IgD-negative memory B cell (primary cell): ENCODE results near the gene UGT1A7. TPM values are rescaled to one million over a fixed set of nuclear protein-coding genes. Genes with fewer than 3 reads are reported as not detected.

Experiments used
- H3K27ac Mint-ChIP-seq, 3 donors: one replicate each; pipeline ENCODE4 v1.8.0; 2020 to 2022; ENCODE audit warnings: mild to moderate bottlenecking in 3 of 3, mixed read lengths in 3 of 3, moderate library complexity in 1 of 3
- H3K27me3 Mint-ChIP-seq: one replicate; pipeline ENCODE4 v1.8.0; 2021; ENCODE audit warnings: mixed read lengths
- H3K36me3 Mint-ChIP-seq: one replicate; pipeline ENCODE4 v1.8.0; 2020; ENCODE audit warnings: mild to moderate bottlenecking, mixed read lengths
- H3K4me1 Mint-ChIP-seq, 3 donors: one replicate each; pipeline ENCODE4 v1.8.0; 2020 to 2022; ENCODE audit warnings: mixed read lengths in 3 of 3, mild to moderate bottlenecking in 1 of 3
- H3K4me3 Mint-ChIP-seq, 4 donors: one replicate each; pipeline ENCODE4 v1.8.0; 2020 to 2022; ENCODE audit warnings: mild to moderate bottlenecking in 4 of 4, mixed read lengths in 4 of 4, moderate library complexity in 3 of 4
- H3K9me3 Mint-ChIP-seq, 3 donors: one replicate each; pipeline ENCODE4 v1.8.0; 2020 to 2021; ENCODE audit warnings: mixed read lengths in 3 of 3, mild to moderate bottlenecking in 1 of 3
- polyA plus RNA-seq: library from polyadenylated mRNA; unstranded; fragments of 300-500 nt; fragmentation: Illumina TruSeq; gene quantifications from one replicate; pipeline ENCODE4 v1.2.3, GENCODE V29; 2021

UGT1A7 gene
- polyA plus RNA-seq, 1 donor from 2014 or later, result not detected

DNA sequence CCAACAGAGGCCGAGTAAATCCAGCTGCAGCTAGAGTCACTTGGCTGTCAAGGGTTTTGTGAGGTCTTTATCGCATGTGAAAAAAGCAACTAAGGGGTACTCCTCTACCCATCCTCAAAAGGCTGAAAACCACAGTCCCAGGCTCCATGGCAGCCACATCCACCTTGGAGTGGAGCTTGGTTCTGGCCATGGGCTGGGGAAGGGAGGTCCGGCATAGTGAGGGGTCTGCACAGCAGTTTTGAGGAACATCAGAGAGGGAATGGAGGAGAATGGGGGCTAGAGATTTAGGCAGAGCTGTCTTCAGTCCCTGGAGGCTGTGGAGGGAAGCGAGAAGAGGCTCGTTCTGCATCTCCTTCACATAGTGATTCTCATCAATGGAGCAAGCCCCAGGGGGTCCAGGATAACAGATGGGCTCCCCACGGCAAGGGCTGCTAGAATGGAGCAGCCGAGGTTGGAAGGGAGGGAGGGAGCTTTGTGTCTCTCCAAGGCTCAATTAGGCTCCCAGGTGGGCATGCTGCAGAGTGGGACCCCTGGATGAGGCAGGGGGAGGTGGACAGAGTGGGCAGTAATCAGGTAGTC is 117.5 kb downstream of the UGT1A7 start:
- Mint-ChIP-seq H3K27ac (no peak overlapping the region), H3K36me3 (no peaks in the 10 kb centered on the region), H3K4me3 (no peak overlapping the region), H3K4me1 (no peaks in the 10 kb centered on the region), H3K27me3 (peaks cover 7% of the 10 kb centered on the region), H3K9me3 (no peaks in the 10 kb centered on the region)

DNA sequence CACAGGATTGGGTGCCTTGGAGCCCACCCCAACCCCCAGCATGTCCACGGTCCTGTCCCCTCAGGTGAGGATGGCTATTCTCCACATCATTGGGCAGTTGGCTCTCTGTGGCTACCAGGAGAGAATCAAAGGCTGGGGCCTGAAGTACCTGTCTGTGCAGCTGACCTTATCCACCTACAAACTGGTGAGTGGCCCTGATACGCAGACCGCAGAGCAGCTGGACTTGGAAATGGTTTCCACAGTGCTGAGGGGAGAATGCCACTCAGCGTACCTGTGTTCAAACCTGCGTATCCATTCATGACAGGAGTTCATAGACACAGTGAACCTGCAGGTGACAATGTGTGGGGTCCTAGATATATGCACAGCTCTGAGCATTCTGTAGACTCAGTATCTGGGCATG is 118.0 kb downstream of the UGT1A7 start:
- Mint-ChIP-seq H3K9me3 (no peaks in the 10 kb centered on the region), H3K27me3 (peaks cover 10% of the 10 kb centered on the region), H3K27ac (no peak overlapping the region), H3K4me1 (no peaks in the 10 kb centered on the region), H3K4me3 (no peak overlapping the region), H3K36me3 (no peaks in the 10 kb centered on the region)

DNA sequence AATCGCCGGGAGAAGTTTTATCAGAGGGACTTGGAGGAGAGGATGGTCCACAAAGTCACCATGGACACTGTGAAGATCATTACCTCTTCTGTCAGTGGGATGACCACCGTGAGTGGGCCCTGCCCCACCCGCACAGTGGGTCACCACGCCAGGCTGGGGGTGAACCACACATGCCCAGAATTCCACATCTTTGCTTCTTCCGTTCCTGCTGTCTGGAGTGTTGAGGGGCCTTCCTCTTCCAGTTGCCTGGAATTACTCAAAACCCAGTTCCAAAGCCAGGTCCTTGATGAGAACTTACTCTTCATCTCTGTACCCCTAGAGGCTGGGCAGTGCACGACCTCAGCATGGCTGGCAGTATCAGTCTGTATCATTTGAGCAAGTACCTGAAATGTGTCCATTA is 118.5 kb downstream of the UGT1A7 start:
- Mint-ChIP-seq H3K9me3 (no peaks in the 10 kb centered on the region), H3K4me1 (no peaks in the 10 kb centered on the region), H3K27me3 (peaks cover 11% of the 10 kb centered on the region), H3K27ac (no peak overlapping the region), H3K4me3 (no peak overlapping the region), H3K36me3 (no peaks in the 10 kb centered on the region)

DNA sequence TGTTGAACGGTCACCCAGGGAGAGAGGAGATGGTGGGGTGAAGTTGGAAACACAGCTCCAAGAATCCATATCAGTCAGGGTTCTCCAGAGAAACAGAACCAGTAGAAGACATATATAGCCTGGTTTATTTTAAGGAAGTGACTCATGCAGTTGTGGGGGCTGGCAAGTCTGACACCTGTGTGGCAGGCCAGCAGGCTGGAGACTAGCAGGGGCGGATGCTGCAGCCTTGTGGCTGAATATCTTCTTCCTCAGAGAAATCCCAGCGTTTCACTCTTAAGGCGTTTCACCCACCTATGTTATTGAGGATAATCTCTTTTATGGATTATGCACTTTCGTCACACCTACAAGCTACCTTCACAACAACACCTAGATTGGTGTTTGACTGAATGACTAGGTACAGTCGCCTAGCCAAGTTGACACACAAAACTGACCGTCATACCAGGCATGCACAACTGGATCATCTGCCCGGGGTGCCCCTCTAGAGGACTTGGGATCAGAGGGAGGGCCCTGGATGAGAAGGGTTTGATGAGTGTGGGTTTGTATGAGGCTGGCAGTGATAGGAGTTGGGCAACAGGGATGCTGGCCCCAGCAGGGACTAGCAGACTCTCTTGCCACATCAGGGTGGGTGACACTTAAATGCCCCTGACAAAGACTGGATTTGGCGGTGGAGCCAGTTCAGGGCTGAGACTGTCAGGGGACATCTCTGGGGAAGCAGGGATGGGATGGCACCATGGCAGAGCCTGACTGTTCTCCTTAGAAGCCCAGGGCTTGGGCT is 119.8 kb downstream of the UGT1A7 start:
- H3K36me3 Mint-ChIP-seq, result no peaks in the 10 kb centered on the region
- no peak overlapping the region for H3K4me3 Mint-ChIP-seq
- no peaks in the 10 kb centered on the region for H3K9me3 Mint-ChIP-seq
- H3K27me3 Mint-ChIP-seq, result peaks cover 11% of the 10 kb centered on the region
- no peaks in the 10 kb centered on the region for H3K4me1 Mint-ChIP-seq
- H3K27ac Mint-ChIP-seq, result no peak overlapping the region

DNA sequence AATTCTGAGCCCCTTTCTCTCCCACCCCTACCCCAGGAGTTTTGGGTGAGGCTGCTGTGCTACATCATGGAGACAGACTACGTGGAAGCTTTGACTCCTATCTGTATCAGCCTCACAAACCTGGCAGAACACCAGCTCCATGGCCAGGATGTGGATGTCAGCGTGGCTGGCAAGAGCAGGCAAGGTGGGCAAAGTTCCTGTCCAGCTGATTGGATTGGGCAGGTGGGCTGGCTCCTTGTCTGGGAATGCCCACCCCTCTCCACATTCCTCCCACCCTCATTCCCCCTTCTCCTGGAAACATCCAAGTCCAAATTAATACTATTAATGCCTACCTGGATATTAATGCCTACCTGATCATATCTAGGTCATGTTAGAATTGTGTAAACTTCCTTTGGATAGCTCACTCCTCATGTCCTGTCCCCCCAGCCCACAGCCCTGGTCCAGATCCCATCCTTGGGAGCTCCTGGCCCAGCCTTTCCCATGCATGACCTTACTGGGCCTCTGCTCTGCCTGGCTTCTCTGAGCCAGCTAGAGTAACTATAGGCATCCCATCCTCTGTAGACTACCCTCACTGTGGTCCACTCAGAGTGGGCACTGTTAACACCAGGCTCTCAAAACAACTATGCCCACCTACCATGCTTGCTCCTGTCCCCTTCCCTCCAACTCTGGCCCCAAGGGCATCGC is 120.6 kb downstream of the UGT1A7 start:
- Mint-ChIP-seq H3K27me3 (peaks cover 11% of the 10 kb centered on the region), H3K36me3 (no peaks in the 10 kb centered on the region), H3K9me3 (no peaks in the 10 kb centered on the region), H3K4me3 (no peak overlapping the region), H3K27ac (peak overlapping the region in 1 of 3 donors; percentile 20), H3K4me1 (no peaks in the 10 kb centered on the region)

DNA sequence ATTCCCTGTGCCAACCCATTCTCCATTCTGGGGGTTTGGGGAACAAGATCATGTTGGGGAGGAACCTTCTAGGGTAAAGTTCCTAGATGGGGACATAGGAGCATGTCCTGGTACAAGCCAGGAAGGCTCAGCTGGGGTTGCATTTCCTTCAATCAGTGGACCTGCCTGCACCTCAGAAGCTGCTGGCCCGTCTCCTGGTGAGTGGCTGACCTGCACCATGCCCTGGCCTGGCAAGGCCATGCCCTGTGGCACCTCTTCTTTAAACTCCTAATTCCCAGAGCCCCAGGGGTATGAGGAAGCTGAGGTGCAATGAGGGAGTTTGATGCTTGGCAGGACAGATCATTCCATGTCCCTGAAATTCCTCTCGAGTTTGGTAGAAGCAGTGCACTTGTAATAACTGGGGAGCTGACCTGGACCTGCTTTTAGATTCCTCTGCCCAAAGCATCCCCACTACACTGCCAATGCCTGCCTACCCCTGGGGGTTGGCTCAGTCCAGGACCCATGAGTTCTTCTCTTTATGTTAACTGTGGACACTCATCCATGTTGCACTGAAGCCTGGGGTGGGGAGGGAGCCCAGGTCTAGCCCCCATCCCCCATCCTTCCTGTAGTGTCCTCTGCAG is 121.7 kb downstream of the UGT1A7 start:
- no peak overlapping the region for H3K4me3 Mint-ChIP-seq
- no peaks in the 10 kb centered on the region for H3K4me1 Mint-ChIP-seq
- H3K27ac Mint-ChIP-seq, result no peak overlapping the region
- no peaks in the 10 kb centered on the region for H3K36me3 Mint-ChIP-seq
- peaks cover 17% of the 10 kb centered on the region for H3K27me3 Mint-ChIP-seq
- no peaks in the 10 kb centered on the region for H3K9me3 Mint-ChIP-seq

DNA sequence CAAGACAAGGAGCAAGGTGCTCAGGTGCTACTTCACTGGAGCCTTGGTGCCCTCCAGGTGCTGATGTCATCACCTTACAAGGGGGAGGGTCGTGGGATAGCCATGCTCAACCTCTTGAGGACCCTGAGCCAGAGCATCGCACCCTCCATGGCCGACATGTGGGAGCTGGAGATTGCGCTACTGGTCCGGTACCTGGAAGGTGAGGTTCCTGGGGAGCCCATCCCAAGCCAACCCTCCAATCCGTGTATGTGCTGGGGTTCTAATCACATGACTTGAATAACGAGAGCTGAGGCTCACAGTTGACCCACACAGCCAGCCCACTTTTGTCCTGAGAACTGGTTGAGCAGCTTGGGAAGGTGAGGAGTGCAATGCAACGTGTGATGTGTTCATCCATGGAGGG is 122.3 kb downstream of the UGT1A7 start:
- Mint-ChIP-seq H3K9me3 (no peaks in the 10 kb centered on the region), H3K36me3 (no peaks in the 10 kb centered on the region), H3K4me3 (no peak overlapping the region), H3K4me1 (no peaks in the 10 kb centered on the region), H3K27ac (no peak overlapping the region), H3K27me3 (peaks cover 20% of the 10 kb centered on the region)

DNA sequence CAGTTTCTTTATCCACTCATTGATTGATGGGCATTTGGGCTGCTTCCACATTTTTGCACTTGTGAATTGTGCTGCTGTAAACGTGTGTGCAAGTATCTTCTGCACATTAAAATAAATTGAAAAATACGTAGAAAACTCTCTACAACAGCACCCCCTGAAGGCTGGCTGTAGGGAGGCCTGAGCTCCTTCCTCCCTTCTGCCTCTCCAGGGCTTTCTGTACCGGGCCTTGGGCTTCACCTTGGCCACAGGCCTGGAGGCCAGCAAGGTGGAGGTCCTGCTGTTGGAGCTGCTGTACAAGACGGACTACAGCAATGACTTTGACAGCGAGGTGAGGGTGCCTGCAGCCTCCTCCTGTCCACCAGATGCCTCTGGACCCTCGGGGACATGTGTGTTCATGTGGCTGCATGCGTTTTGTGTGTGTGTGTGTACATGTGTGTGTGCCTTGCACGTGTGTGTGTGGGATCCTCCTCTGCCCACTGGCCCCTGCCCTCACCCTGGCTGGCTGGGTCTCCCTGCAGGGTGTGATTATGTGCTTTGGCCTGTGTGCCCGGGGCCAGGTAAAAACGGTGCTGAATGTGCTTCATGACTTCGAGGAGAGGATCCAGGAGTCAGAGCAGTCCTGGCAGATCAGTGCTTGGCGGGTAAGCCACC is 125.6 kb downstream of the UGT1A7 start:
- no peaks in the 10 kb centered on the region for H3K36me3 Mint-ChIP-seq
- H3K4me1 Mint-ChIP-seq, result no peaks in the 10 kb centered on the region
- no peak overlapping the region for H3K27ac Mint-ChIP-seq
- peaks cover 24% of the 10 kb centered on the region for H3K27me3 Mint-ChIP-seq
- peaks cover 0 to 2% (median 0%) of the 10 kb centered on the region in 3 donors for H3K9me3 Mint-ChIP-seq
- no peak overlapping the region for H3K4me3 Mint-ChIP-seq

DNA sequence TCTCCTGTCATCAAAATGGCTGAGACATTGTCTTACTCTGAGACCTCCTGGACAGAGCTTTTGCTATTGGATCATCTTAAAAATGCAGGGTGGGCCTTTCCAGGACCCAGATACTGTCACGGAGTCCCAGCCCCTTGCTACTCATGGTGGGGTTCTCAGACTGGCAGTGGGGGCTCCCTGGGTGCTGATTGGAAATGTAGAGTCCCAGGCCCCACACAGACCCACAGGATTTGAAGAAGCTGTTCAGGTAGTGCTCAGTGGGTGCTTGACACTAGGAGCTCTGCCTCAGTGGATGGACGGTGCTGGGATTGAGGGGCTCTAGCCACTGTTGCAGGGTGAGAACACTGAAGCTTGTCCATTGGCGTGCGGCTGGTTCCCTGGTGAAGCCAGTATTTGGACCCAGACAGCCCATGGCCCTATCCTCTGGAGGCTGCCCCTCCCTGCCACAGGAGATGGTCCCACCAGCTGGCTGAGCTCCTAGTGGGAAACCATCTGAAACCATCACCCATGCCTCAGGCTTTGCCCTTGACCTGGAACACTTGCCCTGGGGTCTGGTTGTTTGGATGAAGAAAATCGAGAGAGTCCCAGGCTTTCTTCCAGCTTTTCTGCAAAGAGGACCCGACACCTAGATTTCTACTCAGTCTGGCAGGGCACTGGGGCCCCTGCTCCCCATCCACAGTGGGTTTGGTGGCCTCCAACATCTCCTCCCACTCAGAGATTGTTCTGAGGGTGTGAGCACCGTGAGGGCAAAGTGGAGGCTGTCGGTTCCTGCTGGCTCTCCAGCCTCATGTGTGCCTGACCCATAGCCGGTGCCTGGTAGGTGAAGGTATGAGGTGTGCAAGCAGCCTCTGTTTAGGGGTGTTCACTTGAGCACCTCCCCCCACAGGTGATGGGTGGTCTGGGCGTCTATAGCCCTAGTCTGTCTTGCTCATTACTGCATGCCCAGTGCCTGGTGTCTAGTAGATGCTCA is 126.5 kb downstream of the UGT1A7 start:
- no peak overlapping the region for H3K4me3 Mint-ChIP-seq
- H3K9me3 Mint-ChIP-seq, result peaks cover 0 to 2% (median 0%) of the 10 kb centered on the region in 3 donors
- H3K27ac Mint-ChIP-seq, result no peak overlapping the region
- no peaks in the 10 kb centered on the region for H3K4me1 Mint-ChIP-seq
- no peaks in the 10 kb centered on the region for H3K36me3 Mint-ChIP-seq
- H3K27me3 Mint-ChIP-seq, result peaks cover 24% of the 10 kb centered on the region

DNA sequence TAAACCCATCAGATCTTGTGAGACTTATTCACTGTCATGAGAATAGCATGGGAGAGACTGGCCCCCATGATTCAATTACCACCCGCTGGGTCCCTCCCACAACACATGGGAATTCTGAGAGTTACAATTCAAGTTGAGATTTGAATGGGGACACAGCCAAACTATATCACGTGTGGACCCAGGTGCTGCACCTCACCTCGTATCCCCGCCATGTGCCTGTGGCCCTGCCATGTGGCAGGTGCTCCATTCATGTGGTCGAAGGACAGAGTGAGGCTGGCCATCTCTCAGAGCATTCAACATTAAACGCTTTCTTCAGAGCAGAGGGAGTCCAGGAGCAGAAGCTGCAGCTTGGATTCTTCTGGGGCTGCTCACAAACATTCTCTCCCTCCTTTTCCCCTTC is 128.7 kb downstream of the UGT1A7 start:
- Mint-ChIP-seq H3K36me3 (peaks cover 1% of the 10 kb centered on the region), H3K4me3 (no peak overlapping the region), H3K9me3 (peaks cover 0 to 4% (median 0%) of the 10 kb centered on the region in 3 donors), H3K27me3 (peaks cover 17% of the 10 kb centered on the region), H3K27ac (no peak overlapping the region), H3K4me1 (no peaks in the 10 kb centered on the region)

DNA sequence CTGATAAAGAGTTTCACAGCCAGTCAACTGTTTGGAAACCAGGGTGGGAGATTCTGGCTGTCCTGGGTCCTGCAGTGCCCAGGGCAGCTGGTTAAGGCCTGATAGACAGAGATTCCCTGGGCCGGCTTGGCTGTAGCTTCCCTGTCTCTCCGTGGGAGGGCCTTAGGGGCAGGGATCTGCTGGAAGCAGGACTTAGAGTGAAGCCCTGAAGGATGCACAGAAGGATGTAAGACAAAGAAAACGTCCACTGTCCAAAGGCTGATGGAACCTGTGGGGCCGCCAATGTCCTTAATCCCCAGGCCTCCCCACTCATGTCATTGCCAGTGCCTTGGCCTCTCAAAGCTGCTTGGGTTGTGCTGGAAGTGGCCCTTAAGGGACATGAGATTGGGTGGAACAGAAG is 129.4 kb downstream of the UGT1A7 start:
- Mint-ChIP-seq H3K4me3 (no peak overlapping the region), H3K4me1 (no peaks in the 10 kb centered on the region), H3K9me3 (peaks cover 0 to 4% (median 0%) of the 10 kb centered on the region in 3 donors), H3K36me3 (peaks cover 1% of the 10 kb centered on the region), H3K27ac (peak overlapping the region in 1 of 3 donors; percentile 35), H3K27me3 (peaks cover 18% of the 10 kb centered on the region)

DNA sequence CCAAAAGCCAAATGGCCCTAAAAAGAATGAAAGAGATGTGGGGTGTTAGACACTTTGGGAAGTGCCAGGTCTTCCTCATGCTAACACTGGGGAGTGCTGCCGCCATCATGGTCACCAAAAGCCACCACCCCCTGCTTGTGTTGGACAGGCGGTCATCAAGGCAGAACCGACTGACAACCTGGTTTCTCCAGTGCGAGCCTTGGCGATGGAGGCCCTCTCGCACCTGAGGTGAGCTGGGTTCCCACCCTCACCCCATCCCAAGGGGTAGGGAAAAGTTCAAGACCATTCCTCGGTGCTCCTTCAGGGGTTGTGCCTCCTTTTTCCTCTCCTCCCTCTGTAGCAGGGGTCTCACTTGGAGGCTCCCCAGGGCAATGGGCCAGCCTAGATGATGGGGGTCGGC is 130.0 kb downstream of the UGT1A7 start:
- Mint-ChIP-seq H3K36me3 (peaks cover 1% of the 10 kb centered on the region), H3K27ac (peak overlapping the region in 1 of 3 donors; percentile 35), H3K27me3 (peaks cover 23% of the 10 kb centered on the region), H3K4me1 (no peaks in the 10 kb centered on the region), H3K4me3 (no peak overlapping the region), H3K9me3 (peaks cover 0 to 4% (median 0%) of the 10 kb centered on the region in 3 donors)

DNA sequence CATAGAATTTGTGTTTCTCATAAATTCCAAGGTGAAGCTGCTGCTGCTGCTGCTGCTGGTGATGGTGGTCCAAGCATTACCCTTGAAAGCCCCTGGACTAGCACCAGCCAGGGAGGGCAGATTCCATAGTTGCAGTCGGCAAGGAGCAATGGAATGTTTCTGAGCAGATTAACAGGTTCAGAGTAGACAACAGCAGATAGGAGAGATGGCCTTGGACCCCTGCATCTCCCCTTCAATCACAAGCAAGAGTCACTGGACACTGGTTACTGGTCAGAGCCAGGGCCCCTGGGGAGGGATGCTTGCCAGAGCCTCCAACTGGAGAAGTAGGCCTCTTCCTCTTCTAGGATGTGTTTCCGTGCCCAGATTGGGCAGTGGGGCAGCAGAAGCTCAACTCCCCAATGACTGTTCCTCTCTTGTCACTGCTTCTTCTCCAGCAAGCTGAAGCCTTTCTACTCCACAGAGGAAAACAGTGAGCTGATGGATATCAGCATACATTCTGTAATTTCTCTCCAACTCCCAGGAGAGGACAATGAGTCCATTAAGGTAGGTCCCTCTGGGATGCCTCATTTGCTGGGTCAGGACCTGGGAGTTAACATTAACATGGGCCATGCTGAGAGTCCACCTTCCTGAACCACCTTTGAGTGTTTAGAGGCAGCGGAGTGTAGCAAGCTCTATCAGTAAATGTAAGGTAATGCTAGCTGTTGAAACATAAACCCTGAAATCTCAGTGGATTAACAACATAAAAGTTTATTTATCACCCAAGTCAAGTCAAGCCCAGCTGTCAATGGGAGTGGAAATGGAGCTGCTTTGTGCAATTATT is 131.7 kb downstream of the UGT1A7 start:
- H3K9me3 Mint-ChIP-seq, result peaks cover 0 to 4% (median 0%) of the 10 kb centered on the region in 3 donors
- peak overlapping the region in 1 of 4 donors; percentile 63 for H3K4me3 Mint-ChIP-seq
- peaks cover 21% of the 10 kb centered on the region for H3K27me3 Mint-ChIP-seq
- H3K36me3 Mint-ChIP-seq, result peaks cover 1% of the 10 kb centered on the region
- H3K27ac Mint-ChIP-seq, result no peak overlapping the region
- H3K4me1 Mint-ChIP-seq, result no peaks in the 10 kb centered on the region
